ENCODE measurements around the gene TUBA4B. TPM values are rescaled to one million over a fixed set of nuclear protein-coding genes. Genes with fewer than 3 reads are reported as not detected.
A peak's percentile ranks its signal among the peaks of the same experiment; 100 is the strongest.

Gene TUBA4B
- total and polyA plus RNA-seq, 2 of the 4 experiments (the other 2 are of a cell fraction) = not detected

- Histone ChIP-seq H3K9ac (ENCODE audit: low read depth, low read length) (no peak overlapping the region), H3K36me3 (ENCODE audit: control insufficient read depth, insufficient read depth, low read length) (peaks cover 49% of the 10 kb centered on the region), H3K4ac (ENCODE audit: low read depth, low read length) (no peak overlapping the region), H3K9me3 (ENCODE audit: control insufficient read depth, insufficient read depth, low read length) (no peaks in the 10 kb centered on the region), H2AK9ac (replicated peaks; ENCODE audit: low read depth, low read length, poor library complexity) (no peak overlapping the region), H4K5ac (ENCODE audit: low read depth, low read length) (no peak overlapping the region), H3K56ac (ENCODE audit: extremely low read depth, insufficient read depth, low read length) (no peak overlapping the region), H2BK20ac (ENCODE audit: low read depth, low read length) (no peak overlapping the region), H2BK5ac (ENCODE audit: low read depth, low read length, poor library complexity, severe bottlenecking) (no peak overlapping the region), H3K27ac (ENCODE audit: insufficient read depth, low read length) (no peak overlapping the region), H4K20me1 (ENCODE audit: insufficient read depth, low read length) (peaks cover 9% of the 10 kb centered on the region; the same call in 1 of the 2 replicates), H3K4me3 (ENCODE audit: insufficient read depth, low read depth, low read length) (no peak overlapping the region), H3K4me2 (ENCODE audit: low read depth, low read length) (no peak overlapping the region), H3K18ac (ENCODE audit: low read depth, low read length) (no peak overlapping the region), H2BK120ac (ENCODE audit: low read depth, low read length) (no peak overlapping the region), H2AK5ac (ENCODE audit: low read depth, low read length) (no peak overlapping the region), H4K91ac (ENCODE audit: insufficient read depth, low read depth, low read length) (no peak overlapping the region), H3K4me1 (ENCODE audit: control insufficient read depth, insufficient read depth, low read length) (peaks cover 16% of the 10 kb centered on the region), H3K23ac (ENCODE audit: low read depth, low read length) (no peak overlapping the region), H4K8ac (ENCODE audit: low read depth in 2 of 2, low read length in 2 of 2) (no peak overlapping the region), H2BK15ac (ENCODE audit: low read depth, low read length) (no peak overlapping the region), H3K27me3 (ENCODE audit: control insufficient read depth, insufficient read depth, low read length) (no peaks in the 10 kb centered on the region), H3K14ac (replicated peaks; ENCODE audit: low read depth, low read length) (no peak overlapping the region), H2AFZ (replicated peaks; ENCODE audit: low read length, poor library complexity) (peak overlapping the region; percentile 46), H3K9me1 (ENCODE audit: insufficient read depth, low read length) (peaks cover 8% of the 10 kb centered on the region; the same call in 1 of the 2 replicates), H3K79me1 (ENCODE audit: low read depth in 1 of 2, low read length in 2 of 2) (peaks cover 5 to 23% of the 10 kb centered on the region in 2 experiments; a peak in 3 of 4 replicates)
- ChIA-PET CTCF (no interaction called here), POLR2A (ENCODE audit: unreplicated experiment) (no interaction called here)
- no TSS peak for BruUV-seq (replicated peaks)
- ATAC-seq (ENCODE audit: low read depth) (no peak), DNase-seq (no peak)
- dilution Hi-C loops (cut with HindIII; ENCODE audit: low sequenced_read_pairs, unreplicated experiment) (no loop called here), intact Hi-C loops (cut with micrococcal nuclease) (no loop called here), in situ Hi-C loops (cut with MboI; ENCODE audit: low sequenced_read_pairs) (loop anchor here (5.0 kb wide), 1 partner anchor 37 kb away; the partner anchor contains the start of gene SLC23A3)
- 90% methylated on average over 2 of the region's 18 CpGs; no CpG with 5 or more reads in 1 of the 2 experiments for WGBS, 2 experiments (ENCODE audit: extremely low coverage in 2 of 2, insufficient read length in 1 of 2)
- TF ChIP-seq SMC3 (IDR thresholded peaks at IDR 0.05; ENCODE audit: low read depth, low read length) = no peak
- no peak for TF ChIP-seq ELK1 (IDR thresholded peaks at IDR 0.05; ENCODE audit: borderline replicate concordance, low read depth, low read length)
- TF ChIP-seq MXI1 (IDR thresholded peaks at IDR 0.05; ENCODE audit: borderline replicate concordance, low read depth, low read length) = no peak
- TF ChIP-seq POLR2A (IDR thresholded peaks at IDR 0.05; ENCODE audit: low read depth, low read length) = no peak
- no peak for TF ChIP-seq FOS (IDR thresholded peaks at IDR 0.05; ENCODE audit: low read depth, low read length)
- no peak for TF ChIP-seq CEBPB (IDR thresholded peaks at IDR 0.05; ENCODE audit: low read depth, low read length)
- TF ChIP-seq RFX5 (IDR thresholded peaks at IDR 0.05; ENCODE audit: low read depth, low read length) = no peak
- no peak for TF ChIP-seq MAZ (IDR thresholded peaks at IDR 0.05; ENCODE audit: borderline replicate concordance, low read depth, low read length)
- TF ChIP-seq USF2 (IDR thresholded peaks at IDR 0.05; ENCODE audit: low read depth, low read length) = no peak
- no peak for TF ChIP-seq CHD1 (IDR thresholded peaks at IDR 0.05; ENCODE audit: low read depth, low read length)
Measured at GRCh38 chr2:219209236-219210195, 43.5 kb upstream of the TUBA4B start.
